ENCODE measurements around the gene MINDY2. TPM values are rescaled to one million over a fixed set of nuclear protein-coding genes. Genes with fewer than 3 reads are reported as not detected.
"Not testable (repeated sequence)": the region's sequence is repeated elsewhere in the genome, so short reads cannot be mapped to it uniquely, and the experiment has no call there.

MINDY2 gene
- total RNA-seq, 6 experiments from 2014 or later: 4.2 to 8.8 (median 5.5) TPM

- TF ChIP-seq, protein P1, sequence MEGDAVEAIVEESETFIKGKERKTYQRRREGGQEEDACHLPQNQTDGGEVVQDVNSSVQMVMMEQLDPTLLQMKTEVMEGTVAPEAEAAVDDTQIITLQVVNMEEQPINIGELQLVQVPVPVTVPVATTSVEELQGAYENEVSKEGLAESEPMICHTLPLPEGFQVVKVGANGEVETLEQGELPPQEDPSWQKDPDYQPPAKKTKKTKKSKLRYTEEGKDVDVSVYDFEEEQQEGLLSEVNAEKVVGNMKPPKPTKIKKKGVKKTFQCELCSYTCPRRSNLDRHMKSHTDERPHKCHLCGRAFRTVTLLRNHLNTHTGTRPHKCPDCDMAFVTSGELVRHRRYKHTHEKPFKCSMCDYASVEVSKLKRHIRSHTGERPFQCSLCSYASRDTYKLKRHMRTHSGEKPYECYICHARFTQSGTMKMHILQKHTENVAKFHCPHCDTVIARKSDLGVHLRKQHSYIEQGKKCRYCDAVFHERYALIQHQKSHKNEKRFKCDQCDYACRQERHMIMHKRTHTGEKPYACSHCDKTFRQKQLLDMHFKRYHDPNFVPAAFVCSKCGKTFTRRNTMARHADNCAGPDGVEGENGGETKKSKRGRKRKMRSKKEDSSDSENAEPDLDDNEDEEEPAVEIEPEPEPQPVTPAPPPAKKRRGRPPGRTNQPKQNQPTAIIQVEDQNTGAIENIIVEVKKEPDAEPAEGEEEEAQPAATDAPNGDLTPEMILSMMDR (IDR thresholded peaks at IDR 0.05): no peak
- 71% methylated on average over 3 of the region's 3 CpGs for WGBS (ENCODE audit: insufficient coverage, low coverage, low lambda C conversion rate, missing lambda C conversion rate)
- ATAC-seq (no peak), DNase-seq (no peak)
- H3K4me1 ChIP-seq: no peaks in the 10 kb centered on the region
- H3K27ac ChIP-seq: no peak overlapping the region
- no peak overlapping the region for H3K4me3 ChIP-seq
- no peaks in the 10 kb centered on the region for H3K27me3 ChIP-seq
- H3K36me3 ChIP-seq: no peaks in the 10 kb centered on the region
- intact Hi-C loops (cut with DNase I): no loop called here
- no peaks in the 10 kb centered on the region for H3K9me3 ChIP-seq
Measured at GRCh38 chr15:58797505-58797904, 26.4 kb downstream of the MINDY2 start.

GRCh38 chr15:58805095-58805494, 34.0 kb downstream of the MINDY2 start:
- no peak for DNase-seq
- Histone ChIP-seq H3K4me1 (peaks cover 0 to 8% (median 5%) of the 10 kb centered on the region in 4 donors), H3K36me3 (no peaks in the 10 kb centered on the region), H3K9me3 (no peaks in the 10 kb centered on the region), H3K27ac (no peak overlapping the region), H3K27me3 (no peaks in the 10 kb centered on the region), H3K4me3 (no peak overlapping the region)
- TF ChIP-seq, protein P1 (IDR thresholded peaks at IDR 0.05): no peak
- TF ChIP-seq POLR2A (IDR thresholded peaks at IDR 0.05): no peak
- WGBS (ENCODE audit: insufficient coverage, low coverage, low lambda C conversion rate, missing lambda C conversion rate): 14% methylated on average over 1 of the region's 1 CpG
- ATAC-seq: no peak
- intact Hi-C loops (cut with DNase I): no loop called here

- H3K4me3 ChIP-seq; H3K27me3 ChIP-seq; H3K36me3 ChIP-seq; H3K27ac ChIP-seq; ATAC-seq; H3K4me1 ChIP-seq; intact Hi-C loops (cut with DNase I); DNase-seq; H3K9me3 ChIP-seq: not testable (repeated sequence)
- WGBS (ENCODE audit: insufficient coverage, low coverage, low lambda C conversion rate, missing lambda C conversion rate): 94% methylated on average over 2 of the region's 2 CpGs
Measured at GRCh38 chr15:58823267-58823666, 52.2 kb downstream of the MINDY2 start.

GRCh38 chr15:58830556-58830955, 59.5 kb downstream of the MINDY2 start:
- 92% methylated on average over 2 of the region's 2 CpGs for WGBS (ENCODE audit: insufficient coverage, low coverage, low lambda C conversion rate, missing lambda C conversion rate)
- DNase-seq (no peak), ATAC-seq (no peak)
- intact Hi-C loops (cut with DNase I): no loop called here
- Histone ChIP-seq H3K4me3 (no peak overlapping the region), H3K4me1 (no peaks in the 10 kb centered on the region), H3K27me3 (no peaks in the 10 kb centered on the region), H3K9me3 (no peaks in the 10 kb centered on the region), H3K27ac (no peak overlapping the region), H3K36me3 (no peaks in the 10 kb centered on the region)
- no peak for TF ChIP-seq POLR2A (IDR thresholded peaks at IDR 0.05)
- TF ChIP-seq, protein P1 (IDR thresholded peaks at IDR 0.05): no peak

- DNase-seq; H3K27me3 ChIP-seq; H3K27ac ChIP-seq; H3K4me3 ChIP-seq; H3K9me3 ChIP-seq; ATAC-seq; intact Hi-C loops (cut with DNase I); H3K4me1 ChIP-seq; H3K36me3 ChIP-seq: not testable (repeated sequence)
- 56% methylated on average over 9 of the region's 9 CpGs for WGBS (ENCODE audit: insufficient coverage, low coverage, low lambda C conversion rate, missing lambda C conversion rate)
Measured at GRCh38 chr15:58833681-58834426, 62.8 kb downstream of the MINDY2 start.

Measured in right lobe of liver (tissue), 6 donors.